NCI-H460 (cell line): Measurements from ENCODE around the gene GRIFIN. TPM values are rescaled to one million over a fixed set of nuclear protein-coding genes. Genes with fewer than 3 reads are reported as not detected.

ENCODE experiments used
- DNase-seq: peaks from one replicate; pipeline ENCODE4 v3.0.0-alpha.2; 2016; ENCODE audit warnings: low read depth; ENCODE audit errors: extremely low read depth
- total RNA-seq: library from RNA; depleted of rRNA; stranded (reverse); fragments of >200 nt; shearing (Covaris generic); gene quantifications from 2 replicates; pipeline ENCODE4 v1.2.3, GENCODE V29; 2014

Gene GRIFIN
- total RNA-seq, 1 experiment from 2014 or later = not detected

DNA sequence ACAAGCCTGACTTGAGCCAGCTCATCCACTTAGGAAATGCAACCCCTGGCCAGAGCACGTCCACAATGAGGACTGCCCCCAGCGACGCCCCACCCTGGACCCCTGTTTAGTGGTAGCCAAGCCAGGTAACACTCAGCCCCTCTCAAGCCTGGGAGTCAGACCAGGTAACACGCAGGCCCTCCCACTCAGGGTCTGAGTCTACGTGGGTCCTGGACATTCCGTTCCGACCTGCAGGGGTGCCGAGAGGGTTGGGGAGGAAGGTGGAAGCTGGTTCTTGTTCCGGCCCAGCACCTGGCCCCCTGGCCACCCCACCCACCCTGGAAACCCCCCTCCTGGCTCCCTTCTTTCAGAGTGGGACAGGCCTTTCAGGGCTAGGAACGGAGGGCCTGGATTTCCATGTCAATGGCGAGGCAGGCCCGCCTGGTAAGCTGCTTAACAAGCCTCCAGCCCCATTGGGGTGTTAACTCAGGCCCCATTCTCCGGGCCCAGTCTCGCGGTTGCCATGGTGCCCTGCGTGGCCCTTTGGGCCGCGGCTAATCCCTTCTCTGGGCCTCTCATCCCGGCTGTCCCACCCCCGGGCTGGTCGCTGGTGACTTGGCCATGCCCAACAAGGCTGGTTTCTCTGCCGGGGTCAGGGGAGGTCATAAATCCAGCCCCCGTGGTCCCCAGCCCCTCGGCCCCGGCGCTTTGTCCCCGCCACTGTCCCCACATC is 23.7 kb upstream of the GRIFIN start:
- DNase-seq = no peak

GRCh38 chr7:2499181-2499580 is 23.0 kb upstream of the GRIFIN start:
- no peak for DNase-seq

DNA sequence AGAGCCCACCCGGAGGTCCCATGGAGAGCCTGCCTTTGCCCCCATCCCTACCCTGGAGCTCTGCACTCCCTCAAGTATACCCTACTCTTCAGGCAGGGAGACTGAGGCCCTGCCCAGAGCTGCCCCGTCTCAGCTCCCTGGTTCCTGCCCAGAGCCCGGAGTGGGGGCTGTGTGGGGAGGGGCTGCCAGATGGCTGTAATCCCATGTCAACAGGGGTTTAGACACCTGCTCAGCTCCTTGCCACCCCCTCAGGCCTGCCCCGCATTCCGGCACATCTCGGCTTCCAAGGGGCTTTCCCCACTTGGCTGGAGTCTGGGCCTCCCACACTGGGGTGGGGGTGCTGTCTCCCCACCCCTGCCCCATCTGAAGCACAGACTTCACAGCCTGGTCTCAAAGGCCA is 22.5 kb upstream of the GRIFIN start:
- DNase-seq = no peak

DNA sequence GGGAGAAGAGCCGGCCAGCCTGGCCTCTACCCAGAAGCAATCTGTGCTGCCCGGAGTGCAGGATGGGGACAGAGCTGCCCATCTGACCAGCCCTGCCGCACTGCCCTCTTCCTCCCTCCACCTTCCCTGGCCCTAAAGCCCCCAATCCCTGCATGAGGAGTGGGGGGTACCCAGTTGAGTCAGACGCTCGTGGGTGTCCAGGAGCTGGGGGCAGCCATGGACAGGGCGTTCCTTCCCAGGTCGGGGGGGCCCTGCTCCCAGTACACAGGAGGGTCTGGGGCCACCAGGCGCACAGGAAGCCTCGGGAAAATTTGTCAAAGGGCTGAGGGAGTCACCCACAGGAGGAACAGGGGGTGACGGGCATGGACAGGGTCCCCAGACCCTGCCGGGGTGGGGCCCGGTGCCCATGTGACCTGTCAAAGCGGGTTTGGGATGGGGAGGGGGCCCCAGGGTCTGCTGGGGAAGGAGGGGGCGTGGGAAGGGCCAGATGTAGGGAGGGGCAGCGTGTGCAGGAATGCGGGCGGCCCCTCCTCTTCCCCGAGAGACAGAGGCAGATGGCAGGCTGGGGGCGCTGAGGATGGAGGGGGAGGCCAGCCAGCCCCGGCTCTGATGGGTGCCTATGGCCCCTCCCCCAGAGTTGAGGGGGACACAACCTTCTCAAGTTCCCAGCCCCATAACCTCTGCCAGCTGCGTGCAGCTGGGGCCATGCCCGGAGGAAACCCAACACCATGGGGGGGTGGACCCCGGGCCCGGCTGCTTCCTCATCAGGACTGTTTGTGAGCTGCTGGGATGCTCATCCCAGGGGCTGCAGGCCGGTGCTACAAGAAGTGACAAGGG is 21.5 kb upstream of the GRIFIN start:
- DNase-seq = no peak

DNA sequence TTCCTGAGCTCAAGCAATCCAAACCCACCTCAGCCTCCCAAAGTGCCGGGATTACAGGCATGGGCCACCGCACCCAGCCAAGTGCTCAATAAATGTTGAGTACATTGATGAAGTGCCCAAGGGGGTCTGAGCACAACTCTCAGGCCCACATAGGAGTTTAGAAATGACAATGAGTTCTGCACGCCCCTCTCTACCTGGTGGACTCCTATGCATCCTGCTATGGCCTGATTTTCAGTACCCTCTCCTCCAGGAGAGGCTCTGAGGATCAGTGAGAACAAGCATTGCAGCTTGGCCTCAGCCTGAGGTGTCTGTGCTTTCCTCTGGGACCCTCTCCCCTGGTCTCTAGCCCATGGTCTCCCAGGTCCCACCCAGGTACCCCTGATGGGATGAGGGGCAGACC is 20.9 kb upstream of the GRIFIN start:
- no peak for DNase-seq

- no peak for DNase-seq
Observed at GRCh38 chr7:2496375-2496774, 20.2 kb upstream of the GRIFIN start.

DNA sequence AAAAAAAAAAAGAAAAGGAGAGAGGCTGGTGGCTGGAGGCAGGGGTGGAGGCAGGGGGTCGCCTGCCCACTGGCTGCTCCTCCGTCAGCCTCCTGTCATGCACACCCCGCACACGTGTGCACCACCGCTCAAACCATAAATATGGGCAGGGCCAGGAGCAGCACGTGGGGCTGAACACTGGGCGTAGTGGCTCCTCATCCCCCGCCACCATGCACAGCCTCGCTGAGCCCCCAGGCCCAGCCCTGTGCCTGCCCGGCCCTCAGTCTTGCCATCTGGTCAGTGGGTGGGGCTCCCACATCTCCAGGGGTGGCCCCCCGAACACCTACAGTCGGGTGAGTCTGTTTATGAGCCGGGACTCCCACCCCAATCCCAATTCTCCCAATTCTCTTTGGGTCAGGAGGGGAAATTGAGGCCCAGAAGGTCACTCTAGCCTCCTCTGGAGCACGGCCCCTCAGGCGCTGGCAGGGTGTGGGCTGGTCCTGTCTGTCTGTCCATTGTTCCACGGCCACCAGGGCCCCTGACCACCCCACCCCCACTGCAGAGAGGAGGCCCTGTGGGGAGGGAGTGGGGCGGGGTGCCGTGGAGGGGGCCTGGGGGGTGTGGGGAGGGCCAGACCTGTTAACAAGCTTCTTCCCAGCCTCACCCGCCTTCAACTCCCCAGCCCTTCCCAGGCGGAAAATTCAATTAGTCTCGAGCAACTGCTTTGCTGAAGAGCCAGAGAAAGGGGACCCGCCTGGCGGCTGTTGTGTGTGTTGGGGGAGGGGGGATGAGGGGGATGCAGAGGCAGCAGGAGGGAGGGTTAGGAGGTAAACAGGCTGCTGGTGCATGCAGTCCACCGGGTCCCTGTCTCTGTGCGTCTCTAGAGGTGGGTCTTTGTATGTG is 19.5 kb upstream of the GRIFIN start:
- no peak for DNase-seq

DNA sequence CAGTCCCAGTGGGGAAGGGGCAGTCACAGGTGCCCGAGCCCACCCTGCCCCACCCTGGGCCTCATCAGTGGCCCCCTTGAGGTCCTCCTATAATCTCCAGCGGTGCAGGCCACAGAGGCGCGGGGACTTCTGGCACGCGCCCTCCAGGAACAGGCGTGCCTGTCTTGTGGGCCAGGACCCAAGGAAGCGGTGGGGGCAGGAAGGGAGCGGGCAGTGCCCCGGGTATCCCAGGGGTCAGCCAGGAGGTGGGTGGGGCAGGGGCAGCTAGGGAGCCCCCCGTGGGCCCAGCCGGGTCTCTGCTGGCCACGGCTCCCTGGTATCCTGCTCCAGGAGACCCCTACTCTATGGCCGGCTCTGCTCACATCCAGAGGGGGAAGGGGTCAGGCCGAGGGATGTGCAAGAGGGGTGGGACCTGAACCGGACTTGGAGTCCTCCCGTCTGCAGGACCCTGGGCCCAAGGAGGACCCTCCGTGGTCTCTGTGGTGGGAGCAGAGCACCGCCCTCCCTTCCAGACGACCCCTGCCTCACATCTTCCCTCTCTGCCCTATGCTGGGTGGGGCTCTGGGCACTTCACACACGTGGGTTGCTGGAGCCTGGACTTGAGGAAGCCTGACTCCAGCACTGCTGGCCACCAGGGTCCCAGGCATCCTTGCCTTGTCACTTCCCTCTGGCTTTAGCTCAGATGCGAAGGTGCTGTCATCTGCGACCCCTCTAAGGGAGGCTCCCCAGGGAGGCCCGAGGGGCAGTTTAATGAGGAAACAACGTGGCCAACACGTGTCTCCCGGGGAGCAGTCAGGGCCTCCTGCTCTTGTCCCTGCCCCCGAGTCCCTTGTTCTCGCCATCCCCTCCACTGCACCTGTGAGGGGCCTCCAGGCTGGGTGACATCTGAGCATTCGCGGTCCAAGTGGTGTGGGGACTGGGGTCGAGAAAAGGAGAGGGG is 18.3 kb upstream of the GRIFIN start:
- no peak for DNase-seq

- DNase-seq = no peak
Observed at GRCh38 chr7:2493205-2494164, 17.3 kb upstream of the GRIFIN start.

GRCh38 chr7:2492038-2492437 is 15.8 kb upstream of the GRIFIN start:
- no peak for DNase-seq

- DNase-seq = no peak
Observed at GRCh38 chr7:2490181-2490651, 14.0 kb upstream of the GRIFIN start.

DNA sequence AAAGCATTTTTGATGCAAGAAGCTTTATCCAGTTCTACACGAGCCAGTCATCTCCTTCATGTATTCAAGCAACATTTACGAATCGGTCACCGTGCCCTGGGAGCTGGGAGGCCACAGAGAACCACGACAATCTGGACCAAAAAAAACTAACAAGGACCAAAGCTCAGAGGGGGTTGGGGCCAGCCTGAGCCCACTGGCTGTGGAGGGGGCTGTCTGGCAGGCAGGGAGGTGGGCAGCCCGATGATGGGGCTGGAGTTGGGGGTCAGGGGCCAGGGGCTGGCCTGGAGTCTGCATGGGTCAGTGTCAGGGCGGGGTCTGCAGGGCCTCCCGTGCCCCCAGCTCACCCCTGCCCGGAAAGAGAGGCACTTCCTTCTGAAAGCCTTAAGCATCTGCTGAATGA is 12.5 kb upstream of the GRIFIN start:
- no peak for DNase-seq

DNA sequence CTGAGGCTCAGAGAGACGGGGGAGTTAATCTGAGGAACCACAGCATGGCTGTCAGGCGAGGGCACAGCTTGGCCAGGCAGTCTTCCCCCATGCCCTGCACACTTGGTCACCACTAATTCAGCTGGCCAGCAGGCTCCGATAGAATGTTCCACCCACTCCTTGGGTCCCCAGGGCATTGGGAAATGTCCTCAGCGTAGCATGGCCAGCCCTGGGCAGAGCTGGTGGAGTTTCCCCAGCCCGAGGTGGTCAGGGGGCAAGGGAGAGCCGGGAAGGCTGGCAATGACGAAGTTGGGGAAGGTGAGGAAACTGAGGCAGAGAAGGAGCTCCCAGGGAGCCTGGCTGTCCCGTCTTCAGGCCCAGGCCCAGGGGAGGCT is 12.1 kb upstream of the GRIFIN start:
- DNase-seq = no peak

- no peak for DNase-seq
Observed at GRCh38 chr7:2487586-2488271, 11.5 kb upstream of the GRIFIN start.

DNA sequence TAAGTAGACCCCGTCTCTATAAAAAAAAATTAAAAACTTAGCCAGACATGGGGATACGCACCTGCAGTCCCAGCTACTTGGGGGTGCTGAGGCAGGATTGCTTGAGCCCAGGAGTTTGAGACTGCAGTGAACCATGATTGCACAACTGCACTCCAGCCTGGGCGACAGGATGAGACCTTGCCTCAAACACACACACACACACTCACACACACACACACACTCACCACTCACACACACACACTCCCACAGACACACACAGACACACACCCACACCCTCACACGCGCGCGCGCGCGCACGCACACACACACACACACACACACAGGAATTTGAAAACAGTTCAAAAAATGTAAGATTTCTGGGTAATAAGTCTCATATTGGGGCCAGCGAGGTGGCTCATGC is 8.7 kb upstream of the GRIFIN start:
- no peak for DNase-seq

- DNase-seq = no peak
Observed at GRCh38 chr7:2483494-2483893, 7.3 kb upstream of the GRIFIN start.

DNA sequence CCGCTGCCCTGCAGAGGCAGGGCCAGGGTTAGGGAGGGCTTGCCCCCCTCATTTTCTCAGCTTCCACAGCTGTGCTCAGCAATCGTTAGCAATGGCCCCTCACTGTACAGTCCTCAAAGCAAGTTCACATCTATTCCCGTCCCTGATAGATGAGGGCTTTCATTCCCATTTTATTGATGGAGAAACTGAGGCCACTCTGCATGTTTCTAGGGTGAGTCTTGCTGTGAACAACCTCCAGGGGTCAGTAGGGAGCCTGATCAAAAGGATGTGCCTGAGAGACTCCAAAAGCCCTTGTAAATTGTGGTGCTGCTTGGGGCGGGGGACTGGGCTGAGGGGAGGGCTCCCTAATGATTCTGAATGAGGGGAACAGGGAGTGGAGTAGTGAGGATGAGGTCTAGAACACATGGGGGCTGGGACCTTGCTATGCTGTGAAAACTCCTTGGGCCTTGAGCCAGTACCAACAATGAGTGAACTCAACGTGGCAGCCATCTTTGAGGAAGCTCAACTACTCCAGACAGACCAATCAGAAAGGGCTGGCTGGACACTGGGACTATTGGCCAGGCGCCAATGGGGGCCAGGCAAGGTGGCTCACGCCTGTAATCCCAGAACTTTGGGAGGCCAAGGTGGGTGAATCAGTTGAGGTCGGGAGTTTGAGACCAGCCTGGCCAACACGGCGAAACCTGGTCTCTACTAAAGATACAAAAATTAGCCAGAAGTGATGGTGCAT is 6.7 kb upstream of the GRIFIN start:
- no peak for DNase-seq

DNA sequence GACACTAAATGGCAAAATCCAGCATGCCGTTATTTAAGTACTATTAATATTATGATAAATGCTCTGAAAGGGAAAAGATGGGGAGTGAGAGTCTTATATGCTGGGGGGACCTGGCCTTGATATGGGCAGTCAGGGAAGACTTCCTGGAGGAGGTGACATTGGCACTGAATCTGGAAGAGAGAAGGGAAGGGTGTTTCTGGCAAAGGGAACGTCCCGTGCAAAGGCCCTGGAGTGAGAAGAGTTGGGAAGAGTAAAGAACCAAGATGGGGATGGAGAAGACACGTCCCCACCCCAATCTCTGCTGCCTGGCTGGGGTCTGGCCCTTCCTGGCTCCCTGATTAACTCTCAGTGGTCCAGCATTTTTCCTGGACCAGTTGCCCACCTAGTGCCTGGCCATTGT is 5.0 kb upstream of the GRIFIN start:
- no peak for DNase-seq
